B cell (primary cell): ENCODE data around the gene DCT. TPM values are rescaled to one million over a fixed set of nuclear protein-coding genes. Genes with fewer than 3 reads are reported as not detected.

ENCODE experiments used
- ATAC-seq: fragments of 200-7000 bp; cut with Tn5 transposase; one replicate; pipeline ENCODE4 v1.10.0; 2021; ENCODE audit warnings: low read depth, mild to moderate bottlenecking, moderate number of reproducible peaks, moderate library complexity
- CTCF ChIA-PET: fragments of 350-600 bp; sonication (Branson Sonifier 250); formaldehyde crosslinking; loops from one replicate; lab custom pipeline; 2021; ENCODE audit warnings: antibody characterized with exemption, inconsistent platforms; lab: Charles Lee
- POLR2A ChIA-PET: fragments of 350-600 bp; sonication (Branson Sonifier 250); formaldehyde crosslinking; loops from one replicate; lab custom pipeline; 2021; ENCODE audit warnings: antibody characterized with exemption; lab: Charles Lee
- DNase-seq: peaks from one replicate; pipeline ENCODE4 v3.0.0; 2013
- H2AFZ ChIP-seq: 2 replicates; pipeline ENCODE4 v1.6.1; 2012; ENCODE audit warnings: mild to moderate bottlenecking, low read depth, low read length; ENCODE audit not compliant: insufficient read depth, poor library complexity, severe bottlenecking
- H3K27ac ChIP-seq, 2 donors: 1 replicate in 1 of 2; 2 replicates in 1 of 2; pipeline ENCODE4 v1.5.1; 2012 to 2013; ENCODE audit warnings: low read length in 2 of 2, mild to moderate bottlenecking in 2 of 2, moderate library complexity in 1 of 2
- H3K27me3 ChIP-seq, 4 experiments: fragments of 200-600 bp in 1 of 4; sonication (generic) in 1 of 4; replicated peaks in 1 of 4; 1 replicate in 2 of 4; 2 replicates in 2 of 4; pipeline versions ENCODE4 v1.6.1 to v1.7.0; 2013 to 2016; ENCODE audit warnings: low read length in 3 of 4, mild to moderate bottlenecking in 2 of 4, mixed read lengths in 1 of 4, moderate library complexity in 1 of 4; ENCODE audit not compliant: insufficient read depth in 4 of 4, control insufficient read depth in 3 of 4; ENCODE audit errors: control extremely low read depth in 1 of 4
- H3K36me3 ChIP-seq, 2 experiments: replicated peaks in 1 of 2; 1 replicate in 1 of 2; 2 replicates in 1 of 2; pipeline versions ENCODE4 v1.6.1 to v1.7.1; 2013; ENCODE audit warnings: low read length in 1 of 2; ENCODE audit not compliant: insufficient read depth in 2 of 2, control insufficient read depth in 1 of 2; ENCODE audit errors: control extremely low read depth in 1 of 2, extremely low read depth in 1 of 2
- H3K4me1 ChIP-seq, 2 donors: fragments of 200-600 bp in 1 of 2; sonication (generic) in 1 of 2; 1 replicate in 1 of 2; 2 replicates in 1 of 2; pipeline versions ENCODE4 v1.5.1 to v1.6.1; 2013 to 2017; ENCODE audit warnings: low read length in 2 of 2; ENCODE audit not compliant: control insufficient read depth in 2 of 2, insufficient read depth in 2 of 2
- H3K4me2 ChIP-seq: replicated peaks from 2 replicates; pipeline ENCODE3; 2012; ENCODE audit warnings: mild to moderate bottlenecking, low read depth, low read length; ENCODE audit not compliant: poor library complexity, severe bottlenecking
- H3K4me3 ChIP-seq, 5 experiments: fragments of 200-600 bp in 1 of 5; sonication (generic) in 1 of 5; 1 replicate in 3 of 5; 2 replicates in 2 of 5; pipeline versions ENCODE4 v1.5.1 to v1.7.0; 2011 to 2016; ENCODE audit warnings: low read length in 4 of 5, mild to moderate bottlenecking in 4 of 5, low read depth in 2 of 5, control low read depth in 1 of 5, moderate library complexity in 1 of 5; ENCODE audit not compliant: insufficient read depth in 1 of 5; ENCODE audit errors: control extremely low read depth in 1 of 5, extremely low read depth in 1 of 5
- H3K79me2 ChIP-seq: fragments of 200-600 bp; sonication (generic); one replicate; pipeline ENCODE4 v1.6.0; 2016; ENCODE audit warnings: low read length; ENCODE audit not compliant: control insufficient read depth, insufficient read depth
- H3K9ac ChIP-seq: fragments of 200-600 bp; sonication (generic); 2 replicates; pipeline ENCODE4 v1.6.1; 2017; ENCODE audit warnings: mild to moderate bottlenecking, low read length, moderate library complexity
- H3K9me3 ChIP-seq, 3 donors: one replicate each; pipeline versions ENCODE4 v1.6.1 to v1.7.1; 2013; ENCODE audit warnings: low read length in 2 of 3; ENCODE audit not compliant: control insufficient read depth in 2 of 3, insufficient read depth in 1 of 3; ENCODE audit errors: control extremely low read depth in 1 of 3
- H4K20me1 ChIP-seq: 2 replicates; pipeline ENCODE4 v1.6.0; 2012; ENCODE audit warnings: mild to moderate bottlenecking, low read length; ENCODE audit not compliant: insufficient read depth, control insufficient read depth, poor library complexity, severe bottlenecking
- H3K27ac Mint-ChIP-seq: one replicate; pipeline ENCODE4 v1.8.0; 2021; ENCODE audit warnings: mixed read lengths
- H3K27me3 Mint-ChIP-seq: one replicate; pipeline ENCODE4 v1.8.0; 2021; ENCODE audit warnings: mixed read lengths
- H3K4me1 Mint-ChIP-seq: one replicate; pipeline ENCODE4 v1.8.0; 2021; ENCODE audit warnings: mixed read lengths
- H3K4me3 Mint-ChIP-seq: one replicate; pipeline ENCODE4 v1.8.0; 2021; ENCODE audit warnings: mixed read lengths
- H3K9me3 Mint-ChIP-seq: one replicate; pipeline ENCODE4 v1.8.0; 2022; ENCODE audit warnings: mixed read lengths; ENCODE audit not compliant: insufficient read depth
- EZH2 ChIP-seq: IDR thresholded peaks from 2 replicates; pipeline ENCODE4 v1.6.1; 2012; ENCODE audit warnings: borderline replicate concordance, low read depth, mild to moderate bottlenecking, moderate library complexity, low read length; ENCODE audit not compliant: insufficient read depth, poor library complexity, severe bottlenecking
- WGBS: methylation state at CpG from one replicate; pipeline ENCODE4 v1.1.5; 2013; ENCODE audit warnings: missing lambda C conversion rate; ENCODE audit not compliant: insufficient coverage; 5-methylcytosine and 5-hydroxymethylcytosine counted together
- intact Hi-C: fragments of 100-400 bp; cut with micrococcal nuclease; formaldehyde crosslinking; loops from one replicate; pipeline ENCODE4 v1.10.0; 2022
- polyA plus RNA-seq: library from polyadenylated mRNA; depleted of rRNA; stranded (reverse); fragments of >200 nt; gene quantifications from 2 replicates; pipeline ENCODE4 v1.2.3, GENCODE V29; 2012
- total RNA-seq, 2 donors: library from RNA; stranded (reverse); fragments of 120-200 nt in 1 of 2; gene quantifications; 1 replicate in 1 of 2; 2 replicates in 1 of 2; pipeline versions ENCODE4 v1.2.3 to v1.2.4, GENCODE V29; 2013 to 2022
- TF ChIP-seq, protein P1 (sequence below): fragments of 200-600 bp; IDR thresholded peaks from one replicate; pipeline ENCODE4 v1.8.0; 2022; ENCODE audit warnings: antibody characterized with exemption, mild to moderate bottlenecking

Gene DCT
- total and polyA plus RNA-seq, 2 donors (not counting 1 experiment from before 2014, with no cell fraction given) = 0.10 to 0.18 TPM

- Mint-ChIP-seq H3K4me1 (peaks cover 21% of the 10 kb centered on the region), H3K27ac (no peak overlapping the region), H3K9me3 (peaks cover 11% of the 10 kb centered on the region), H3K4me3 (no peak overlapping the region), H3K27me3 (peaks cover 11% of the 10 kb centered on the region)
- Histone ChIP-seq H3K9me3 (no peaks in the 10 kb centered on the region), H3K27me3 (no peaks in the 10 kb centered on the region), H4K20me1 (no peaks in the 10 kb centered on the region), H3K4me3 (no peak overlapping the region), H3K4me1 (peaks cover 8 to 19% of the 10 kb centered on the region in 2 donors), H3K27ac (no peak overlapping the region), H3K4me2 (no peak overlapping the region), H2AFZ (no peak overlapping the region), H3K79me2 (no peaks in the 10 kb centered on the region), H3K9ac (no peak overlapping the region), H3K36me3 (no peaks in the 10 kb centered on the region)
- no peak for DNase-seq
- ATAC-seq = no peak
- intact Hi-C loops = no loop called here
- WGBS = 100% methylated on average over 3 of the region's 7 CpGs
- no peak for TF ChIP-seq EZH2
- TF ChIP-seq, protein P1, sequence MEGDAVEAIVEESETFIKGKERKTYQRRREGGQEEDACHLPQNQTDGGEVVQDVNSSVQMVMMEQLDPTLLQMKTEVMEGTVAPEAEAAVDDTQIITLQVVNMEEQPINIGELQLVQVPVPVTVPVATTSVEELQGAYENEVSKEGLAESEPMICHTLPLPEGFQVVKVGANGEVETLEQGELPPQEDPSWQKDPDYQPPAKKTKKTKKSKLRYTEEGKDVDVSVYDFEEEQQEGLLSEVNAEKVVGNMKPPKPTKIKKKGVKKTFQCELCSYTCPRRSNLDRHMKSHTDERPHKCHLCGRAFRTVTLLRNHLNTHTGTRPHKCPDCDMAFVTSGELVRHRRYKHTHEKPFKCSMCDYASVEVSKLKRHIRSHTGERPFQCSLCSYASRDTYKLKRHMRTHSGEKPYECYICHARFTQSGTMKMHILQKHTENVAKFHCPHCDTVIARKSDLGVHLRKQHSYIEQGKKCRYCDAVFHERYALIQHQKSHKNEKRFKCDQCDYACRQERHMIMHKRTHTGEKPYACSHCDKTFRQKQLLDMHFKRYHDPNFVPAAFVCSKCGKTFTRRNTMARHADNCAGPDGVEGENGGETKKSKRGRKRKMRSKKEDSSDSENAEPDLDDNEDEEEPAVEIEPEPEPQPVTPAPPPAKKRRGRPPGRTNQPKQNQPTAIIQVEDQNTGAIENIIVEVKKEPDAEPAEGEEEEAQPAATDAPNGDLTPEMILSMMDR = no peak
- POLR2A ChIA-PET = no interaction called here
- CTCF ChIA-PET = interaction anchor here (0.8 kb wide), 1 partner anchor 9 kb away, joined by 3 read pairs; no protein-coding TSS in a partner anchor
Observed at GRCh38 chr13:94415500-94416237, 63.8 kb downstream of the DCT start.

DNA sequence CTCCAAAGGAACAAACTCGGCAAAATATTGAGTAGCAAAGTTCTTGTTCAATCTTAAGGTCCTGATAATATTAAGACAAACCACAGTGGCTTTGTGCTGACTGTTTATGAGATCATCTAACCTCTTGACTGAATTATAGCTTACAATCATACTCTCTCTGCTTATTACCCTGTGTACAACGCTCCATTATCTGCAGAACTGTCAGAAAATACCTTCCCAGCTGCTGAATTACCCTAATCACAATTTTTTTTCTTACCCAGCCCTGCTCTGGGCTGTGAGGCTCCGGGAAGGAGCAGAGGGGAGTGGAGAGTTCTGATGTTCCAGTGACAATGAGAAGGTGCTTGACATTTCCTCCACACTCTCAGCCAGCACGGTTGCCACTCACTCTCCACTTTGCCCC is 64.8 kb downstream of the DCT start:
- ATAC-seq (no peak), DNase-seq (no peak)
- ChIA-PET POLR2A (no interaction called here), CTCF (interaction anchor here (0.8 to 0.9 kb wide), 2 partner anchors 8 to 18 kb away, joined by 3 read pairs; no protein-coding TSS in a partner anchor)
- no peak overlapping the region for H3K27ac ChIP-seq
- H3K4me2 ChIP-seq = no peak overlapping the region
- H3K79me2 ChIP-seq = no peaks in the 10 kb centered on the region
- peaks cover 15% of the 10 kb centered on the region for H3K4me1 Mint-ChIP-seq
- no peak overlapping the region for H3K4me3 ChIP-seq
- TF ChIP-seq, protein P1 = no peak
- TF ChIP-seq EZH2 = no peak
- no peak overlapping the region for H3K9ac ChIP-seq
- peaks cover 8% of the 10 kb centered on the region for H3K9me3 Mint-ChIP-seq
- H3K27me3 ChIP-seq = no peaks in the 10 kb centered on the region
- intact Hi-C loops = no loop called here
- H3K27ac Mint-ChIP-seq = no peak overlapping the region
- H2AFZ ChIP-seq = no peak overlapping the region
- H4K20me1 ChIP-seq = no peaks in the 10 kb centered on the region
- H3K9me3 ChIP-seq = no peaks in the 10 kb centered on the region
- peaks cover 7 to 12% of the 10 kb centered on the region in 2 donors for H3K4me1 ChIP-seq
- WGBS = 80% methylated on average over 1 of the region's 4 CpGs
- H3K4me3 Mint-ChIP-seq = no peak overlapping the region
- no peaks in the 10 kb centered on the region for H3K36me3 ChIP-seq
- peaks cover 5% of the 10 kb centered on the region for H3K27me3 Mint-ChIP-seq
